Calu3 (cell line): ENCODE results near the gene FNDC3B. TPM values are rescaled to one million over a fixed set of nuclear protein-coding genes. Genes with fewer than 3 reads are reported as not detected.

Experiments used
- BruUV-seq: library from RNA; stranded (reverse); fragments of 400-500 nt; replicated peaks from 2 replicates; lab custom pipeline; 2021; lab: Mats Ljungman, UMichigan
- CTCF ChIA-PET: fragments of 300-600 bp; sonication (Branson Sonifier 250); formaldehyde crosslinking; loops from one replicate; lab custom pipeline; 2022; ENCODE audit warnings: antibody characterized with exemption; lab: Charles Lee
- DNase-seq: peaks from one replicate; pipeline ENCODE4 v3.0.0; 2022
- H3K27ac Mint-ChIP-seq: one replicate; pipeline ENCODE4 v1.8.0; 2022; ENCODE audit warnings: mixed read lengths; ENCODE audit not compliant: unreplicated experiment
- H3K27me3 Mint-ChIP-seq: one replicate; pipeline ENCODE4 v1.8.0; 2022; ENCODE audit warnings: mixed read lengths; ENCODE audit not compliant: unreplicated experiment
- H3K36me3 Mint-ChIP-seq: one replicate; pipeline ENCODE4 v1.8.0; 2022; ENCODE audit warnings: mild to moderate bottlenecking, moderate library complexity, mixed read lengths; ENCODE audit not compliant: insufficient read depth, unreplicated experiment
- H3K4me1 Mint-ChIP-seq: one replicate; pipeline ENCODE4 v1.8.0; 2022; ENCODE audit warnings: mild to moderate bottlenecking, low read depth, mixed read lengths; ENCODE audit not compliant: unreplicated experiment
- H3K4me3 Mint-ChIP-seq: one replicate; pipeline ENCODE4 v1.8.0; 2022; ENCODE audit warnings: mild to moderate bottlenecking, low read depth, moderate library complexity, mixed read lengths; ENCODE audit not compliant: unreplicated experiment
- H3K9me3 Mint-ChIP-seq: one replicate; pipeline ENCODE4 v1.8.0; 2022; ENCODE audit warnings: low read depth, mixed read lengths; ENCODE audit not compliant: unreplicated experiment
- CTCF ChIP-seq: fragments of 200-600 bp; IDR thresholded peaks from one replicate; pipeline ENCODE4 v1.8.0; 2022; ENCODE audit warnings: antibody characterized with exemption; ENCODE audit not compliant: unreplicated experiment
- intact Hi-C: fragments of 100-400 bp; cut with micrococcal nuclease; formaldehyde crosslinking; loops from one replicate; pipeline ENCODE4 v1.10.0; 2022; ENCODE audit not compliant: unreplicated experiment
- total RNA-seq: library from RNA; stranded (reverse); gene quantifications from 2 replicates; pipeline ENCODE4 v1.2.3, GENCODE V29; 2022

The FNDC3B gene
- total RNA-seq, 1 experiment from 2014 or later = 453 TPM

GRCh38 chr3:172135185-172135584 is 95.8 kb downstream of the FNDC3B start:
- DNase-seq = no peak
- Mint-ChIP-seq H3K4me1 (peaks cover 87% of the 10 kb centered on the region), H3K27ac (peak overlapping the region; percentile 86), H3K9me3 (no peaks in the 10 kb centered on the region), H3K4me3 (no peak overlapping the region), H3K27me3 (no peaks in the 10 kb centered on the region), H3K36me3 (peaks cover 86% of the 10 kb centered on the region)
- no TSS peak for BruUV-seq
- TF ChIP-seq CTCF = no peak
- CTCF ChIA-PET = interaction anchor here (0.6 kb wide), 1 partner anchor 75 kb away, joined by 4 read pairs; no protein-coding TSS in a partner anchor
- intact Hi-C loops = no loop called here

GRCh38 chr3:172135820-172136219 is 96.4 kb downstream of the FNDC3B start:
- Mint-ChIP-seq H3K27ac (peak overlapping the region; percentile 86), H3K4me3 (peak overlapping the region; percentile 27), H3K27me3 (no peaks in the 10 kb centered on the region), H3K36me3 (peaks cover 87% of the 10 kb centered on the region), H3K9me3 (no peaks in the 10 kb centered on the region), H3K4me1 (peaks cover 87% of the 10 kb centered on the region)
- intact Hi-C loops = no loop called here
- TF ChIP-seq CTCF = no peak
- BruUV-seq = no TSS peak
- CTCF ChIA-PET = no interaction called here
- DNase-seq = no peak

GRCh38 chr3:172136330-172136729 is 97.0 kb downstream of the FNDC3B start:
- H3K9me3 Mint-ChIP-seq = no peaks in the 10 kb centered on the region
- H3K36me3 Mint-ChIP-seq = peaks cover 90% of the 10 kb centered on the region
- intact Hi-C loops = no loop called here
- CTCF ChIA-PET = no interaction called here
- BruUV-seq = TSS peak; percentile 1
- H3K27me3 Mint-ChIP-seq = no peaks in the 10 kb centered on the region
- H3K4me1 Mint-ChIP-seq = peaks cover 91% of the 10 kb centered on the region
- no peak for DNase-seq
- peak overlapping the region; percentile 86 for H3K27ac Mint-ChIP-seq
- H3K4me3 Mint-ChIP-seq = peak overlapping the region; percentile 27
- no peak for TF ChIP-seq CTCF

- BruUV-seq = no TSS peak
- no peaks in the 10 kb centered on the region for H3K27me3 Mint-ChIP-seq
- peak overlapping the region; percentile 60 for H3K4me3 Mint-ChIP-seq
- peaks cover 93% of the 10 kb centered on the region for H3K36me3 Mint-ChIP-seq
- peak overlapping the region; percentile 86 for H3K27ac Mint-ChIP-seq
- no peaks in the 10 kb centered on the region for H3K9me3 Mint-ChIP-seq
- H3K4me1 Mint-ChIP-seq = peaks cover 93% of the 10 kb centered on the region
- no peak for TF ChIP-seq CTCF
- intact Hi-C loops = no loop called here
- DNase-seq = peak; percentile 35
- CTCF ChIA-PET = interaction anchor here (0.6 to 1.9 kb wide), 8 partner anchors 9 to 552 kb away, joined by 3 to 6 read pairs (median 3); partner anchors contain the start of gene FNDC3B
Measured at GRCh38 chr3:172137287-172138192, 98.2 kb downstream of the FNDC3B start.
